ENCODE measurements around the gene CLIP1.
"Not testable (repeated sequence)": the region's sequence is repeated elsewhere in the genome, so short reads cannot be mapped to it uniquely, and the experiment has no call there.

- TF ChIP-seq CTCF, POLR2A (IDR thresholded peaks at IDR 0.05): not testable (repeated sequence)
Measured at GRCh38 chr12:122367632-122368031, 54.8 kb downstream of the CLIP1 start.

All from vagina (tissue), 2 donors.